HG02759 (cell line): ENCODE measurements around the gene MUC2.

Experiments
- ATAC-seq: cut with Tn5 transposase; IDR thresholded peaks from one replicate; pipeline ENCODE4 v1.9.1; 2021; ENCODE audit warnings: mild to moderate bottlenecking, moderate library complexity; ENCODE audit not compliant: unreplicated experiment

Gene MUC2

DNA sequence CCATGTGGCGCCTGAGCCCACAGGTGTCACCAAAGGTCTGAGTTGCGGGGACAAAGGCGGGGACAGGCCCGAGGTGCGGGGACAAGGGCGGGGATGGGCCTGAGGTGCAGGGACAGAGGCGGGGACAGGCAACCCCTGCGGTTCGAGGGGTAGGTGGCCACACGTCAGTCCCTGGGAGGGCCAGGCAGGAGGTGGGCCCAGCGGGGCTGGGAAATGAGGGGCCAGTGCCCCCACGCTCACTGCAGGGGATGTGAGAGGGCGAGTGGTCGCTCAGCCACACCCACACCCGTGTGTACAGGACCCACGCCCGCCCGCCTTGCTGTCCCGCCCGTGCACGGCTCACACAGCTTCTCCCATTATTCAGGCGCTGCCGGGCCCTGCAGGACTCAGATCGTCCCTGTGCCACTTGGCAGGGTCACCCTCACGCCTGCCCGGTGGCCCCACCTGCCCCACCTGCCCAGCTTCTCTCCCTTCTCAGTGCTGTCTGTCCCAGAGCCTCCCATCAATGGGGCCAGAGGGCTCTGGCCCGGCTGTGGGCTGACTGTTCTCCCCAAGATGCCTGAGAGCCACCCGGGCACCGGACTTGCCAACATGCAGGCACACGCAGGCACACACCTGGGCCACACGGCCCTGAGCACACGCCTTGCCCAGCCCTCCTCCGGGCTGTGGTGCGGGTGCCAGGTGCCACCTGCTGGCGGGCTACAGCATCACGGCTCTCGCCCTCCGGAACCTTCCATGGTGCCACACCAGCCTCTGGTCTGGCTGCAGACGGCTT, 23.9 kb upstream of the MUC2 start:
- peak; percentile 67 for ATAC-seq

DNA sequence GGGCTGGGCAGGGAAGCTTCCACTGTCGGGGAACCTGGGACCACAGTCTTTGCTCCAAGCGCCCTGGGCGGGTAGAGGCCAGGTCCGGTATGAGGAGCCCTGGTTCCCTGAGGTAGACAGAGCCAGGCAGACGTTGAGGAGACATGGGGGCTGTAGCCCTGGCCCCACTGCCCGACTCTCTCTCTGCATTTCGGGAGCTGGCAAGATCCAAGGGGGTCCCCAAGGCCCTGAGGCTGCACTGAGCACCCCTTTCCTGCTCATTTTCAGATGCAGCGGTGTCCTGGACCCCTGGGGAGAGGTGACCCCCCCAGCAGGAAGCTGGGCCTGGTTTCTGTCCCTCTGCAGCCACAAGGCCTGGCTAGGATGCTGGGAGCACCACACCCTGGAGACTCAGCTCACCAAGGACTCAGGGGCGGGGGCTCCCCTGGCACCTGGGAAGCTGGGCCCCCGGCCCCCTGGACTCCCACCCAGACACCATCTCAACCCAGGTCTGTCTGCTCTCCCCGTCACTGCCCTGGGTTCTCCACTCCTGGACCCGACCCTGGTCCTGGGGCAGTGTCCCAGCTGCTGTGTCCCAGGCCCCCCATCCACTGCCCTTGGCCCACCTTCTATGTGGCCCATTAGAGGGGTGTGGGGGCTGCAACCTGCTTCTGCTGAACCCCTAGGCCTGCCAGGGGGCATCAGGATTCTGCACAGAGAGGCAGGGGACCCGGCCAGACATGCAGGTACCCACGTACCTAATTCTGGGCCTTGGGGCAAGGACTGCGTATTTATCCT, 23.1 kb upstream of the MUC2 start:
- ATAC-seq: no peak

DNA sequence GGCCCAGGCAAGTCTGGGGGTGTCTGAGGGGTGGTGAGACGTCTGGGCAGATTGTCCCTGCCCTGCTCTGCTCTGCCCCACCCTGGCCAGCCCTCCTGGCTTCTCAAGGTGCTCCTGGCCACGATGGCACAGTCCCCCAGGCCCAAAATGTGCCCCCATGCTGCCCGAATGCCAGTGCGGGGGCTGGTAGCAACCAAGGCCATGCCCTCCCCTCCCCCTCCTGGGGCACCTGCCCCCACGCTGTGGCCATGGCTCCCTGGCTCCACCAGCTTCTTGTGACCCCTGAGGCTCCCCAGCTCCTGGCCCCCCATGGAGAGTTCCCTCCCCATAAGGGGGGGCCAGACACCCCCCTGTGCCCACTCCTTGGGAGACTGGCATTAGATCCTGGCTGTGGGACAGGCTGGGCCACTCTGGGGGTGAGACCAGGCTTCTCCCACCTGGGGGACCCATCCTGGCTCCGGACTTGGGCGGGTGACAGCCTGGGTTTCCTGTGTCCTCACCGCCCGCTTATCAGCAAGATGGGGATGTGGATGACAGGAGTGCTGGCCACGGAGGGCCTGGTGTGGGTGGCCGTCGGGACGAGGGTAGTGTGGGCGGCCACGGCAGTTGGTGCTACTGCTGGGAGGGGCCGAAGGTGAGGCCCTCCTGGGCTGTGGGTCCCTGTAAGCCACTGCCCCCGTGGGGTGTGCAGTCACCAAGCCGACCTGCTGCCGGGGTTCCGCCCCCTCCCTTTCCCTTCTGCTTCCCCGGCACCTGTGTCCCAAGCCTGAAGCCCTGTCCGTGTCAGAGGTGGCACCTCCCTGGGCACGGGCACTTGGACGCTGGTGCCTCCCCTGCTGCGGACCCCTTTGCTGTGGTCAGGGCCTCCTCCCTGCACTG, 22.3 kb upstream of the MUC2 start:
- no peak for ATAC-seq

DNA sequence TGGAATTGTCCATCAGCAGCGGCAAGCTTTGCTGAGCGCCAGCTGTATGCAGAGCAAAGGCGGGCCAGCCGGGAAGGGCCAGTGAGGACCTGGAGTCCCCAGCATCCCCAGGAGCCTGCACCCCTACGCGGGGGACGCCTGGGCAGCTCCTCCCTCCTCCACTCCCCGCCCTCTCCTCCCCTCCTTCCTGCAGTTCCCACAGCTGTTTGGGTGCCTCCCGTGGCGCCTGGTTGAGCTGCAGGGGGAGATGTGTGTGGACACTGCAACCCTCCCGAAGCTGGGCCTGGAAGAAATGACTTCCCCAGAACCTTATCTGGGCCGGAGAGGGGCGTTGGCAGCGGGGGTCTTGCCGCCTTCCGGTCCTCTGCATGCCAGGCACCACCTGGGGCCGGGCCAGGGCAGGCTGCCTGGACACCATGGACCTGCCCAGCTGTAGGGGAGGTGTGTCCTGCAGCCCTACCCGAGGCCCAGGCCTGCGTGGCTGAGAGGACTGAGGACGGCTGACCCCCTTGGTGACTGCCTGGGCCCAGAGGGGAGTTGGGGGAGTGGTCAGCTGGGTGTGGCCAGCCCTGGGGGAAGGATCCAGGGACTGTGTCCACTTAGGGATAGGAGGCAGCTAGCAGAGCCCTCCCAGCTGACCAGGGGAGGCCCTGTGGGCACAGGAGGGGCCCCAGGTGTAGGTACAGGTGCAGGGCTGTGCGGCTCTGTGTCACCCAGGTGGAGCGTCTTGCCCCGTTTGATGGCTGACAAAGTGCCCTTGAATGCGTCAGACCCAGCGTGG, 21.4 kb upstream of the MUC2 start:
- ATAC-seq: no peak

DNA sequence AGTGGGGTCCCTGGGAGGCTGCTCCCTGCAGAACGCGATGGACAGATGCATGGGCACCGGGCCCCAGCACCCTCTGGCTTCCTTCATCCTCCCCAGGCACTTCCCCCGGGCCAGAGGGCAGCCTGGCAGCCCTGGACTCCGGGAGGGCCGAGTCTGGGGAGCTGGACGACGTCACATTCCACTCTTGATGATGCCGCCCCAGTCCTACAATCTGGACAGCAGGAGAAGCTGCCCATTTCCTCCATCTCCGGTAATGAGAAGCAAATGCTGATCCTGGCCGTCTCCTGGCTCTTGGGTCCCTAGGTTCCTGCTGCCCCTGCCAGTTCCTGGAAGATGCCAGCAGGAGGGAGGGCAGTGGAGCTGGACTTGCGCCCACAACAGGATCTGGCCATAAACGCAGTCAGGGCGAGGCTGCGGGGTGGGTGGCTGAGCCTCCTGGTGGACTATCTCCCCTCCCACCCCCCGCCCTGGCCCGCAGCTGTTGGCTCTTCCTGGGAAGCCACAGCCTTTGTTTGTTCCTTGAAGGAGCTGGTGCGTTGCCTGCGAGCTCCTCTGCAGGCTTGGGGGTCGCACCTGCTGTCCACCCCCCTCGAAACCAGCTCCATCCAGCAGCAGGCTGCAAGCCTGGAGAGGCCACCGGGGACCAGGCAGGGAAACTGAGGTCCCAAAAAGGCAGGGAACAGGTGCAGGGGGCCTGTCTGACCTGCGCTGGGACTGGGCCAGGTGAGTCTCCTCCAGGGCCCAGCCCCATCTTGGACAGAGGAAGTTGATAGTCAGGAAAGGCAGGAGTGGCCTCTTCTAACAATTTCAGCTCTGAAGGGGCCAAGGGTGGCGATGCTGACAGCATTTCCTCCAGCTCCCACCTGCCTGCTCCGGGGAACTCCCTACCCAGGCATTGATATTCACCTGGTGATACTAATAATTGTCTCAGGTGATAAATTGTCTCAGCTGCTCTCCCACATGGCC, 20.2 kb upstream of the MUC2 start:
- ATAC-seq: no peak

DNA sequence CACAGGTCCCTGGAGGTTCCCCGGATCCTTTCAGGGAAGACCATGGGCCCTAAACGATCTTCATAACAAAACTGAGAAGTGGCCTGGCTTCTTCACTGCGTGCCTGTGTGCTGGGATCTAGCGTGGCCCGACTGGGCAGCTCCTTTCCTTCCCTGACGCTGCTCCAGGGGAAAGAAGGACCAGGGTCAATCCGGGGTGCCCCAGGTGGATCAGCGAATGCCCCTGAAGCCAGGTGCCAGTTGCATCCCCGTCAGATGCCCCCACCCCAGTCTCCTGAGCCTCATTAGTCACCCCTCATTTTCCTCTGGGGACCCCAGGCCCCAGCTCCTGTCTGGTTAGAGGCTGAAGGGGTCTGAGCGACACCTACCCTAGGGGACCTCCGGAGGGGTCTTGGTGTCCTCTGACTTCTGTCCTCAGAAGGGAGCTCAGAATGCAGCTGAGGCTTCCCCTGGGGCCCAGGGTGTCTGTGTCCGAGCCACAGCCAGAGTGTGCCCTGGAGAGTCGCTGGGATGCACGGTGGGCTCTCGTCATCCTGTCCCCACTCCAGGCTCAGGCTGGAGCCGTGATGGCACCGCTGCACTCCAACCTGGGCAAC, 19.5 kb upstream of the MUC2 start:
- no peak for ATAC-seq

DNA sequence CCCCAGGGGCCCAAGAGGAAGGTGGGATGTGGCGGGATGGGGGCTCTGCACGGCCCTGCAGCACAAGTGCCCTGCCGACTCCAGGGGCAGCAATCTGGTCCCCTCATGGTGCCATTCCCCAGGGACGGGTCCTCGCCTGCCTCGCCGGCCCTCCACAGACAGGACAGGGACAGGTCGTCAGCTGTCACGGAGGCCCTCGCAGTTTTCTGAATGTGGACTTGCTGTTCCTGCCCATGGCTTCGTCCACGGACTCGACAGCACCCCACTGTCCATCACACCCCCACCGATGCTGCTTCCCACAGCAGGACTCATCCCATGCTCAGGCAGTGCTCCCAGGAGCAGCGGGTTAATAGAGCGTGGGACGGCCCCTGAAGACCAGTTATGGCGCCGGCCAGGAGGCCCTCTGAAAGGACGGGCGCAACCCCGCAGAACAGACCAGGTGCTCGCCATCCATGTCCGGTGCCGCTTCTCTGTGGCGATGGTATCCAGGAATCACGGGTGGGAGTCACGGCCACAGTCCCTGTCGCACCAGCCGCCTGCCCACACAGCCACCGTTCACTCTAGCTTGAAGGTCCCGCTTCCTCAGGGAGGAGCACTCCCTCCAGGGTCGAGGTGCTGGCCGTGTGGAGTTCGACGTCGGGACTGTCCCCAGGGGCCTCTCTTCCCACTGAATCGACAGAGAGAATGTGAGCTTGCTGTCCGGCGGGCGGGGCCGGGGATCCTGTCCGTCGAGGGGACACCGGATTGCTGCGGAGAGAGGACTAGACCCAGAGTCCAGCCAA, 18.5 kb upstream of the MUC2 start:
- ATAC-seq: no peak

DNA sequence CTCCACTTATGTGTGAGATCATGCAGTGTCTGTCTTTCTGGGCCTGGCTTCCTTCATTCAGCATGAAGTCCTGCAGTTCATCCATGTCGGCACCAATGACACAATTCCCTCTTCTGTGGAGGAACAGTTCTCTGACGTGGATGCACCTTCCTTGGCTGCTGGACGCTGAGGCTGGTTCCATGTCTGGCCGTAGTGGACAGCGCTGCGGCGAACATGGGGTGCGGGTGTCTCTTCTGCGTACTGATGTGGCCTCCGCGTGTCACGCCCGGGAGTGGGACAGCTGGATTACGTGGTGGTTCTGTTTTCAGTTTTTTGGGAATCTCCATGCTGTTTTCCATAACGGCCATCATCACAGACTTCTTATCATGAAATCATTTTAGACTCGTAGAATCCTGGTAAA, 16.9 kb upstream of the MUC2 start:
- no peak for ATAC-seq

DNA sequence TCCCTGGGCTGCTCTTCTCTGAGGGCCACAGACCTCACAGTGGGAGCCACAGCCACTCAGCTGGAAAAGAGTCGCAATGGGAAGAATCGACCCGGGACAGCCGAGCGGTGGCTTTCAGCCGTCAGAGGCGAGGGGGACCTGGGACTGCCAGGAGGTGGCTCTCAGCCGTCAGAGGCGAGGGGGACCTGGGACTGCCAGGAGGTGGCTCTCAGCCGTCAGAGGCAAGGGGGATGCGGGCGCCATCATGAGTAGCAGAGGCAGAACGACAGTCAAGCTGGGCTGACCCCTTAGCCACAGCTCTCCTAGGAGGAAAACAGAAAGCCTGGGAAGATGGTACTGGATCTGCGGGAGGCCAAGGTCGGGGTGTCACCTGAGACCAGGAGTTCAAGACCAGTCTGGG, 14.9 kb upstream of the MUC2 start:
- no peak for ATAC-seq

DNA sequence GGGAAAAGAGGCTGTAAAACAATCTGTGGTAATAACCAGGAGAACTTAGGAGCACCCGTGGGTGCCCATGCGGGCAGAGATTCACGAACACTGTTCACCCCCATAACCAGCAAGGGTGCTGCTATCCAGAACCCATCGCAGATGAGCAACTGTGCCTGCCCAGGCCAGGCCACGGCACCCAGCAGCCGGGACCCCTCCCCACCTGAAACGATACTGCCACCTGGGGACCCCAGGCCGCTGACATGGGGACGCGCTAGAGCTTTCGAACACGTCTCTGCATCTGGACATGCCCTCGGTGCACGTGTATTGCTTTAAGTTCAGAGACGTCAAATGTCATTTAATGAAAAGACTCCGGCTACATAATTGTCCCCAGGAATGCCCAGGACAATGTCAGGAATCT, 14.3 kb upstream of the MUC2 start:
- ATAC-seq: no peak

DNA sequence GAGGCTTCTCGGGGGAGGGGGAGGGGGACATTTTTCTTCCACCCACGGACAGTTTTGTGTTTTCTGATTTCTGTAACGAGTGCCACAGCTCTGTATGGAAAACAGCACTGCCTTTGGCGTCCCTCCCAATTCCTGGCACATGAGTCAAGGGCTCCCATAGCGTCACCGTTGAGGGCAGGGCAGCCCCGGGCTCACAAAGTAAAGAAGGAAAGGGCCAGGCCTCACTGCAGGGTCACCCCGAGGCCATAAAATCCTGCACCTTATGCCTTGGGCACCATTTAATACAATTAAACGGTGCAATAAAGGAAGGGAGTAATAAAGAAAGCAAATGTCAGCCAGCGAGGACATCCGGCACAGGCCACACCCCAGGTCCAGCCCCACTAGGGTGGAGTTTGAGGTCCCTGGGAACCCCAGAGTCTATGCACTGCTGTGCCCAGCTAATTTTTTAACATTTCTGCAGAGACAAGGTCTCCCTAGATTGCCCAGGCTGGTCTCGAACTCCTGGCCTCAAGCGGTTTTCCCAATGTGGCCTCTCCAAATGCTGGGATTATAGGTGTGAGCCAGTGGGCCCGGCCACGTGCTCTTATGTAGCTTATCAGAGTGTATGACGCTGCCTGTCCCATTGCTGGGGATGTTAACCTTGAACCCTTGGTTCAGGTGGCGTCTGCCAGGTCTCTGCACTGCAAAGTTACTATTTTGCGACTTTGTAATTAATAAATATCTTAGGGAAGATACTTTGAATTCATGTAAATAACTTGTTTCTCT, 13.6 kb upstream of the MUC2 start:
- no peak for ATAC-seq

DNA sequence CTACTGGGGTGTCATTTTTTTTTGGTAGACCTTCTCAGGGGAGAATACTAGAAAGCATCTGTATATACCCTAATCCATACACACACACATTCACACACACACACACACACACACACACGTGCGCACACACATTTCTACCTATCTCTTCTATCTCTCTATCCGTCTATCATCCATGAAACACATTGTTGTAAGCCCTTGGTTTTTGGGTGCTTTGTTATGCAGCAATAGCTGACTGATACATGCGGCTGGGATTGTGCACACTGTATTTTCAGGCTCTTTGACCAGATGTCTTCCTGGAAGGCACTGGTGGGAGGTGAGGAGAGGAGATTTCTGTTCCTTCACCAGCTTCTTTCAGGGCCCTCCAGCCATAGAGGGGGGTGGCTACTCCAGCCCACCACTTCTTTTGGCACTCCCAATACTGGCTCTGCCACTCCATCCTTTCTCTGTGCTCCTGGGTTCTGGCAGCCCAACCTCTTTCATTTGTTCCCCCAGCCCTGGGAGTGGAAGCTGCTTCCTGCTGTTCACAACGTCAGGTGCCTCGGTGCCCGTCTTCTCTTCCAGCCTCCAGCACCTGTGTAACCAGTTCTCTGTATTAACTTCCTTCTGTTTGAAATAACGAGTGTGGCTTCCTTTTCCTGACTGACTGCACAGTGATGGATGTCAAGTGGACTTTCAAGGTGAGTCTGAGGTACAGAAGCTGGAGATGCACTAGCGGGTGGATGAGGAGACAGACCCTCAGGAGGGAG, 12.4 kb upstream of the MUC2 start:
- ATAC-seq: no peak

DNA sequence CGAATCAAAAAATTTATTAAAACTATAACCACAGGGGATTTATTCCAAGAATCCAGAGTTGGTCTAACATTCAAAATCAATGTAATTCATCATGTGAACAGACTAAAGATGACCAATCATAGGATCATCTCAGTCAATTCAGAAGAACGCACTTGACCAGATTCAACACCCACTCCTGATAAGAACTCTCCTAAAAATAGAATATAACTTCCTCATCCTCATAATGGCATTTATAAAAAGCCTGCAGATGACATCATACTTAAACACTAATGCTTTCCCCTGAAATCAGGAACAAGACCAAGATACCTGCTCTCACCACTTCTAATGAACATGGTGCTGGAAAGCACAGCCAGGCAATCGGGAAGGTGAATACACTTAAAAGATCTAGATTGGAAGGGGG, 10.5 kb upstream of the MUC2 start:
- ATAC-seq: no peak

DNA sequence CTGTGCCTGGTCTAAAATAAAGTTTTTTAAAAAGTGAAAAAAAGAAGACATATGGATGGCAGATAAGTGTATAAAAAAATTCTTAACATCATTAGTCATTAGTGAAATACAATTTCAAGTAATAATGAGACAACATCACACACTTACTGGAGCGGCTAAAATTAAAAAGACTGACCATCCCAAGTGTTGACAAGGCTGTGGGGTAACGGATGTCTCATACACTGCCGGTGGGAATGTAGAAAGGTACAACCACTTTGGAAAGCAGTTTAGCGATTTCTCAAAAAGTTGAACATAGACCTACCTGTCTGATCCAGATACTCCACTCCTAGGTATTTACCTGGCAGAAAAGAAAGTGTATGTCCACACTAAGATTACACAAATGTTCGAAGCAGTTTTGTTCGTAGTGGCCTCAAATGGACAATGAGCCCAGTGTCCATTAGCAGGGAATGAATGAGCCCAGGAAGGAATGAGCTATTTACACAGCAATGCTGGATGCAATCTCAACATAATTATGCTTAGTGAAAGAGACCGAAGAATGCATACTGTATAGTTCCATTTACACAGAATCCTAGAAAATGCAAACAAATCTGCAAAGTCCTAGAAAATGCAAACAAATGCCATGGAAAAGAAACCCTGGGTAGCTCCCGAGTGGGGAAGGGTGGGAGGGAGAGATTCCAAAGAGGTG, 6.7 kb upstream of the MUC2 start:
- no peak for ATAC-seq

DNA sequence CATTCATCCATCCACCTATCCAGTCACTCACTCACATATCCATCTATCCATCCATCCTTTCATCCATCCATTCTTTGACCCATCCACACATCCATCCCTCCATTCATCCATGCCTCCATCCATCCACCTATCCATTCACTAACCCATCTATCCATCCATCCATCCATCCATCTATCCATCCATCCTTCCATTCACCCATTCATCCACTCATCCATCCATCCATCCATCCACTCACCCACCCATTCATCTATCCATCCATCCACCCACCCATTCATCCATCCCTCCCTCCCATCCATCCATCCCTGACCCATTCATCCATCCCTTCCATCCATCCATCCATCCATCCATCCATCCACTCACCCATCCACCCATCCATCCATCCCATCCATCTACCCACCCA, 4.9 kb upstream of the MUC2 start:
- no peak for ATAC-seq
